HT-29 (cell line): ENCODE measurements around the gene CHAC2. TPM values are rescaled to one million over a fixed set of nuclear protein-coding genes. Genes with fewer than 3 reads are reported as not detected.

Experiments used
- total RNA-seq: library from RNA; depleted of rRNA; stranded (reverse); fragments of >200 nt; shearing (Covaris generic); gene quantifications from 2 replicates; pipeline ENCODE4 v1.2.3, GENCODE V29; 2014; rRNA removed

The CHAC2 gene
- total RNA-seq, 1 experiment from 2014 or later, result 11.7 TPM

Other genes with a start within 250 kb of the CHAC2 start
- gene ASB3, start 19.1 kb downstream of the CHAC2 start, total RNA-seq, result 6.3 and 9.5 TPM in 2 replicates
- 34.5 and 39.4 TPM in 2 replicates for gene ERLEC1, start 19.2 kb downstream of the CHAC2 start, total RNA-seq
- 1.0 and 1.4 TPM in 2 replicates for gene GPR75, start 92.2 kb downstream of the CHAC2 start, total RNA-seq
- 21.9 and 25.9 TPM in 2 replicates for gene PSME4, start 203.2 kb downstream of the CHAC2 start, total RNA-seq